ENCODE data around the gene RAPGEF3.

The RAPGEF3 gene

GRCh38 chr12:47741340-47741703, 17.4 kb downstream of the RAPGEF3 start (continued):
- TF ChIP-seq ZNF692 (tag by site-specific recombination; IDR thresholded peaks at IDR 0.05) (no peak), BCL11B (tag by site-specific recombination; IDR thresholded peaks at IDR 0.05; ENCODE audit: low read depth) (no peak), ZSCAN5A (tag by site-specific recombination; IDR thresholded peaks at IDR 0.05) (no peak), ZNF548 (tag by site-specific recombination; IDR thresholded peaks at IDR 0.05) (no peak), ZBTB48 (tag by site-specific recombination; IDR thresholded peaks at IDR 0.05) (peak; percentile 57), ZNF660 (tag by site-specific recombination; IDR thresholded peaks at IDR 0.05) (0 out of 2 replicates have a peak, but pooled peaks have one; percentile 26), ZNF677 (tag by site-specific recombination; IDR thresholded peaks at IDR 0.05) (no peak), ZNF621 (tag by site-specific recombination; IDR thresholded peaks at IDR 0.05) (no peak), HOXA7 (CRISPR knock-in tag; IDR thresholded peaks at IDR 0.05; ENCODE audit: borderline replicate concordance) (no peak), GFI1B (tag by site-specific recombination; IDR thresholded peaks at IDR 0.05) (no peak), ZXDB (tag by site-specific recombination; IDR thresholded peaks at IDR 0.05) (0 out of 2 replicates have a peak, but pooled peaks have one; percentile 22), KLF1 (tag by site-specific recombination; IDR thresholded peaks at IDR 0.05) (peak; percentile 60), ZFHX2 (tag by site-specific recombination; conservative IDR thresholded peaks at IDR 0.05) (peak; percentile 67), ZNF600 (tag by site-specific recombination; IDR thresholded peaks at IDR 0.05) (peak; percentile 42; the same call in 1 of the 2 replicates), ZIC2 (tag by site-specific recombination; IDR thresholded peaks at IDR 0.05) (peak; percentile 96), ZNF133 (tag by site-specific recombination; IDR thresholded peaks at IDR 0.05) (no peak), ZSCAN16 (tag by site-specific recombination; IDR thresholded peaks at IDR 0.05) (no peak), SP2 (tag by site-specific recombination; IDR thresholded peaks at IDR 0.05) (0 out of 2 replicates have a peak, but pooled peaks have one; percentile 6)

- POLR2A ChIA-PET, result interaction anchor here (1.0 to 4.0 kb wide), 4 partner anchors 22 to 35 kb away, joined by 3 to 34 read pairs (median 4); partner anchors contain the start of gene RPAP3
- TF ChIP-seq ZNF335 (tag by site-specific recombination; conservative IDR thresholded peaks at IDR 0.05) (no peak), EGR2 (tag by site-specific recombination; IDR thresholded peaks at IDR 0.05; ENCODE audit: low read depth) (peak; percentile 37), ZNF223 (tag by site-specific recombination; IDR thresholded peaks at IDR 0.05) (peak; percentile 70; the same call in 1 of the 2 replicates)
- CTCF ChIA-PET, result interaction anchor here (0.5 to 13.5 kb wide), 16 partner anchors 16 to 1679 kb away, joined by 3 to 784 read pairs (median 13); partner anchors contain the start of genes ENDOU, RAPGEF3 and SLC48A1
- Histone ChIP-seq H3K9me3 (ENCODE audit: control insufficient read depth, insufficient read depth, low read depth, low read length) (no peaks in the 10 kb centered on the region), H3K4me1 (ENCODE audit: control insufficient read depth, insufficient read depth, low read length) (no peaks in the 10 kb centered on the region), H3K36me3 (ENCODE audit: control insufficient read depth in 2 of 2, insufficient read depth in 1 of 2, low read length in 2 of 2) (no peaks in the 10 kb centered on the region), H3K27ac (ENCODE audit: extremely low read depth, low read depth, low read length) (no peak overlapping the region), H3K4me3 (ENCODE audit: low read depth, low read length) (no peak overlapping the region)
Observed at GRCh38 chr12:47740606-47741339, 17.9 kb downstream of the RAPGEF3 start.

GRCh38 chr12:47739979-47740378, 18.7 kb downstream of the RAPGEF3 start:
- Histone ChIP-seq H3K4me1 (ENCODE audit: control insufficient read depth, insufficient read depth, low read length) (no peaks in the 10 kb centered on the region), H3K4me3 (ENCODE audit: low read depth, low read length) (no peak overlapping the region), H3K36me3 (ENCODE audit: control insufficient read depth in 2 of 2, insufficient read depth in 1 of 2, low read length in 2 of 2) (no peaks in the 10 kb centered on the region), H3K9me3 (ENCODE audit: control insufficient read depth, insufficient read depth, low read depth, low read length) (no peaks in the 10 kb centered on the region), H3K27ac (ENCODE audit: extremely low read depth, low read depth, low read length) (no peak overlapping the region)
- POLR2A ChIA-PET, result interaction anchor here (1.5 kb wide), 1 partner anchor 23 kb away, joined by 3 read pairs; no protein-coding TSS in a partner anchor
- CTCF ChIA-PET, result interaction anchor here (0.5 to 13.5 kb wide), 6 partner anchors 17 to 1678 kb away, joined by 3 to 784 read pairs (median 252); partner anchors contain the start of genes ENDOU, RAPGEF3 and SLC48A1
- TF ChIP-seq ZNF561 (tag by site-specific recombination; IDR thresholded peaks at IDR 0.05; ENCODE audit: borderline replicate concordance), result no peak
- no peak for TF ChIP-seq ZNF138 (tag by site-specific recombination; IDR thresholded peaks at IDR 0.05; ENCODE audit: borderline replicate concordance)
- TF ChIP-seq KLF1 (tag by site-specific recombination; IDR thresholded peaks at IDR 0.05), result peak; percentile 52; the same call in 1 of the 2 replicates
- peak; percentile 23; the same call in 1 of the 2 replicates for TF ChIP-seq GLIS1 (tag by site-specific recombination; IDR thresholded peaks at IDR 0.05)
- TF ChIP-seq ZNF529 (tag by site-specific recombination; IDR thresholded peaks at IDR 0.05; ENCODE audit: insufficient replicate concordance), result no peak
- no peak for TF ChIP-seq ZXDB (tag by site-specific recombination; IDR thresholded peaks at IDR 0.05)
